K562 (cell line): ENCODE measurements around the gene ZNF32. TPM values are rescaled to one million over a fixed set of nuclear protein-coding genes. Genes with fewer than 3 reads are reported as not detected.

Experiments used
- CBFA2T2 ChIP-seq: fragments of 450-650 bp; conservative IDR thresholded peaks from 2 replicates; pipeline ENCODE4 v1.6.1; 2017; ENCODE audit warnings: mild to moderate bottlenecking
- CCAR2 ChIP-seq: fragments of 200-400 bp; formaldehyde crosslinking; IDR thresholded peaks from 2 replicates; pipeline ENCODE4 v1.6.1; 2017; ENCODE audit warnings: mild to moderate bottlenecking, low read depth, low read length
- L3MBTL2 ChIP-seq: fragments of 450-650 bp; IDR thresholded peaks from 2 replicates; pipeline ENCODE4 v1.6.1; 2016; ENCODE audit warnings: mild to moderate bottlenecking, moderate library complexity
- LCOR ChIP-seq: sonication (generic); formaldehyde crosslinking; IDR thresholded peaks from 2 replicates; pipeline ENCODE4 v1.8.0; 2022; ENCODE audit warnings: mild to moderate bottlenecking, missing genetic modification reagents
- MCM3 ChIP-seq: fragments of 450-650 bp; IDR thresholded peaks from 2 replicates; pipeline ENCODE4 v1.6.1; 2016
- NELFE ChIP-seq: IDR thresholded peaks from 2 replicates; pipeline ENCODE4 v1.6.1; 2011; ENCODE audit warnings: mild to moderate bottlenecking; ENCODE audit not compliant: insufficient read depth, insufficient read length
- NFIX ChIP-seq: fragments of 250-450 bp; sonication (Bioruptor Pico); IDR thresholded peaks from 2 replicates; pipeline ENCODE4 v1.4.0; 2020; ENCODE audit warnings: low read depth, mild to moderate bottlenecking, moderate library complexity
- NR3C1 ChIP-seq: sonication (generic); formaldehyde crosslinking; IDR thresholded peaks from 2 replicates; pipeline ENCODE4 v1.8.1; 2022; ENCODE audit warnings: missing genetic modification reagents
- NRF1 ChIP-seq, 2 experiments: fragments of 450-650 bp; IDR thresholded peaks in 1 of 2; conservative IDR thresholded peaks in 1 of 2; 2 replicates each; pipeline ENCODE4 v1.6.1; 2014; ENCODE audit warnings: mild to moderate bottlenecking in 2 of 2
- SMARCA5 ChIP-seq: fragments of 450-650 bp; IDR thresholded peaks from 2 replicates; pipeline ENCODE4 v1.6.1; 2016
- SMC3 ChIP-seq: conservative IDR thresholded peaks from 2 replicates; pipeline ENCODE4 v1.6.1; 2011; ENCODE audit warnings: low read depth, low read length, improper control_type of control experiment; ENCODE audit not compliant: insufficient read depth
- SREBF2 ChIP-seq: sonication (generic); formaldehyde crosslinking; IDR thresholded peaks from 2 replicates; pipeline ENCODE4 v1.4.0; 2020; ENCODE audit warnings: mild to moderate bottlenecking, missing genetic modification reagents
- ZKSCAN1 ChIP-seq: fragments of 150-350 bp; IDR thresholded peaks from 2 replicates; pipeline ENCODE4 v1.6.1; 2016; ENCODE audit warnings: low read depth, low read length
- polyA plus RNA-seq, 8 experiments: library from polyadenylated mRNA; depleted of rRNA in 4 of 8; stranded (reverse) in 5 of 8; unstranded in 3 of 8; fragments of >200 nt; fragmentation: Nextera tagmentation in 2 of 8; fragmentation: Illumina TruSeq in 1 of 8; extraction: Ambion mirVana in 2 of 8; extraction: Trizol in 1 of 8; gene quantifications; 2 replicates each; pipeline versions ENCODE4 v1.2.1 to v1.2.3, GENCODE V29; 2011 to 2014; ENCODE audit warnings: inconsistent platforms in 1 of 8, missing spikeins in 1 of 8
- total RNA-seq, 7 experiments: library from RNA; depleted of rRNA in 6 of 7; stranded (reverse); fragments of >200 nt in 6 of 7; fragmentation: Illumina TruSeq in 2 of 7; extraction: Trizol in 2 of 7; gene quantifications; 2 replicates each; pipeline versions ENCODE4 v1.2.1 to v1.2.3, GENCODE V29; 2011 to 2021; ENCODE audit warnings: low replicate concordance in 1 of 7
- TF ChIP-seq, protein P1 (sequence below): fragments of 450-650 bp; IDR thresholded peaks from 2 replicates; pipeline ENCODE4 v1.6.1; 2014; ENCODE audit warnings: low read depth, mild to moderate bottlenecking, moderate library complexity, borderline replicate concordance
- TF ChIP-seq, protein P2 (sequence below), 2 experiments: fragments of 250-450 bp in 1 of 2; fragments of 450-650 bp in 1 of 2; sonication (Bioruptor Pico) in 1 of 2; IDR thresholded peaks; 2 replicates each; pipeline versions ENCODE4 v1.6.1 to v1.8.0; 2016 to 2021; ENCODE audit warnings: mild to moderate bottlenecking in 2 of 2, moderate library complexity in 2 of 2, missing compliant biosample characterization in 1 of 2, missing genetic modification characterization in 1 of 2
- TF ChIP-seq, protein P3 (sequence below), 2 experiments: fragments of 450-650 bp in 1 of 2; sonication (generic) in 1 of 2; formaldehyde crosslinking in 1 of 2; IDR thresholded peaks; 2 replicates each; pipeline versions ENCODE4 v1.7.1 to v1.9.0; 2016 to 2022; ENCODE audit warnings: inconsistent platforms in 1 of 2, mild to moderate bottlenecking in 1 of 2, missing genetic modification reagents in 1 of 2

ZNF32 gene
- total and polyA plus RNA-seq, 9 of the 15 experiments (the other 6 are each of a cell fraction or from before 2014, with no cell fraction given) = 17.3 to 57.0 (median 26.3) TPM

DNA sequence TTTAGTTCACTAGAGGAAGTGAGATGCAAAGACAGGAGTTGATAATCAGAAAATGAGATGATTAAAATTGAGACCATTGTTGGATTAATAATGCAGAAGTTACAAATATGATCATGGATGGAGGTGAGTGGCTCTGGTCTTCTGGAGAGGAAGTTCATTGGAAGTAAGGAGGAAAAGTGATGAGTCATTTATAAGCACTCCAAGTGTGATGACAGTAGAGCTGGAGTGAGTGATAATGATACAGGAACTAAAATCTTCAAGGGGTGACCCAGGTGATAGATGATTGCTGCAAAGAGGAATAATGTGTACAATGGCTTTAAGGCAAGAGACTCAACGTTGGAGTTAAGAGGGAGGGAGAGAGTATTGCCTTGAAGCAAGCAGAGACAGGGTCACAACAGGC is 20.7 kb downstream of the ZNF32 start (continued):
- no peak for TF ChIP-seq NFIX
- no peak for TF ChIP-seq SMC3
- TF ChIP-seq LCOR (CRISPR knock-in tag) = no peak
- no peak for TF ChIP-seq CCAR2
- no peak for TF ChIP-seq ZKSCAN1
- TF ChIP-seq SREBF2 (CRISPR knock-in tag) = no peak
- TF ChIP-seq, protein P1, sequence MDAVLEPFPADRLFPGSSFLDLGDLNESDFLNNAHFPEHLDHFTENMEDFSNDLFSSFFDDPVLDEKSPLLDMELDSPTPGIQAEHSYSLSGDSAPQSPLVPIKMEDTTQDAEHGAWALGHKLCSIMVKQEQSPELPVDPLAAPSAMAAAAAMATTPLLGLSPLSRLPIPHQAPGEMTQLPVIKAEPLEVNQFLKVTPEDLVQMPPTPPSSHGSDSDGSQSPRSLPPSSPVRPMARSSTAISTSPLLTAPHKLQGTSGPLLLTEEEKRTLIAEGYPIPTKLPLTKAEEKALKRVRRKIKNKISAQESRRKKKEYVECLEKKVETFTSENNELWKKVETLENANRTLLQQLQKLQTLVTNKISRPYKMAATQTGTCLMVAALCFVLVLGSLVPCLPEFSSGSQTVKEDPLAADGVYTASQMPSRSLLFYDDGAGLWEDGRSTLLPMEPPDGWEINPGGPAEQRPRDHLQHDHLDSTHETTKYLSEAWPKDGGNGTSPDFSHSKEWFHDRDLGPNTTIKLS = no peak
- 0 out of 2 replicates have a peak, but pooled peaks have one; percentile 19 for TF ChIP-seq L3MBTL2
- no peak for TF ChIP-seq NRF1 (conservative IDR thresholded peaks at IDR 0.05 in 1 of 2, IDR thresholded peaks at IDR 0.05 in 1 of 2)
- TF ChIP-seq MCM3 = no peak
- TF ChIP-seq, protein P2, sequence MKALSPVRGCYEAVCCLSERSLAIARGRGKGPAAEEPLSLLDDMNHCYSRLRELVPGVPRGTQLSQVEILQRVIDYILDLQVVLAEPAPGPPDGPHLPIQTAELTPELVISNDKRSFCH (CRISPR knock-in tag; IDR thresholded peaks at IDR 0.05) = no peak
- TF ChIP-seq, protein P2 (tag; IDR thresholded peaks at IDR 0.05) = no peak
- no peak for TF ChIP-seq NR3C1 (CRISPR knock-in tag)
- peak; percentile 53 for TF ChIP-seq CBFA2T2
- TF ChIP-seq SMARCA5 = no peak
- TF ChIP-seq NELFE = no peak
- TF ChIP-seq, protein P3, sequence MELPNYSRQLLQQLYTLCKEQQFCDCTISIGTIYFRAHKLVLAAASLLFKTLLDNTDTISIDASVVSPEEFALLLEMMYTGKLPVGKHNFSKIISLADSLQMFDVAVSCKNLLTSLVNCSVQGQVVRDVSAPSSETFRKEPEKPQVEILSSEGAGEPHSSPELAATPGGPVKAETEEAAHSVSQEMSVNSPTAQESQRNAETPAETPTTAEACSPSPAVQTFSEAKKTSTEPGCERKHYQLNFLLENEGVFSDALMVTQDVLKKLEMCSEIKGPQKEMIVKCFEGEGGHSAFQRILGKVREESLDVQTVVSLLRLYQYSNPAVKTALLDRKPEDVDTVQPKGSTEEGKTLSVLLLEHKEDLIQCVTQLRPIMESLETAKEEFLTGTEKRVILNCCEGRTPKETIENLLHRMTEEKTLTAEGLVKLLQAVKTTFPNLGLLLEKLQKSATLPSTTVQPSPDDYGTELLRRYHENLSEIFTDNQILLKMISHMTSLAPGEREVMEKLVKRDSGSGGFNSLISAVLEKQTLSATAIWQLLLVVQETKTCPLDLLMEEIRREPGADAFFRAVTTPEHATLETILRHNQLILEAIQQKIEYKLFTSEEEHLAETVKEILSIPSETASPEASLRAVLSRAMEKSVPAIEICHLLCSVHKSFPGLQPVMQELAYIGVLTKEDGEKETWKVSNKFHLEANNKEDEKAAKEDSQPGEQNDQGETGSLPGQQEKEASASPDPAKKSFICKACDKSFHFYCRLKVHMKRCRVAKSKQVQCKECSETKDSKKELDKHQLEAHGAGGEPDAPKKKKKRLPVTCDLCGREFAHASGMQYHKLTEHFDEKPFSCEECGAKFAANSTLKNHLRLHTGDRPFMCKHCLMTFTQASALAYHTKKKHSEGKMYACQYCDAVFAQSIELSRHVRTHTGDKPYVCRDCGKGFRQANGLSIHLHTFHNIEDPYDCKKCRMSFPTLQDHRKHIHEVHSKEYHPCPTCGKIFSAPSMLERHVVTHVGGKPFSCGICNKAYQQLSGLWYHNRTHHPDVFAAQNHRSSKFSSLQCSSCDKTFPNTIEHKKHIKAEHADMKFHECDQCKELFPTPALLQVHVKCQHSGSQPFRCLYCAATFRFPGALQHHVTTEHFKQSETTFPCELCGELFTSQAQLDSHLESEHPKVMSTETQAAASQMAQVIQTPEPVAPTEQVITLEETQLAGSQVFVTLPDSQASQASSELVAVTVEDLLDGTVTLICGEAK (IDR thresholded peaks at IDR 0.05) = 0 out of 2 replicates have a peak, but pooled peaks have one; percentile 33
- TF ChIP-seq, protein P3 (CRISPR knock-in tag; IDR thresholded peaks at IDR 0.05) = no peak
